ENCODE data around the gene COBL. TPM values are rescaled to one million over a fixed set of nuclear protein-coding genes. Genes with fewer than 3 reads are reported as not detected.

Gene COBL
- total and polyA plus RNA-seq, 10 of the 15 experiments (the other 5 are each of a cell fraction or from before 2014, with no cell fraction given) = 0.21 TPM; not detected in 9

- TF ChIP-seq ZBTB33 (IDR thresholded peaks at IDR 0.05) (no peak), BHLHE40 (IDR thresholded peaks at IDR 0.05; ENCODE audit: borderline replicate concordance in 1 of 2, low read depth in 2 of 2, low read length in 1 of 2) (no peak), SREBF2 (IDR thresholded peaks at IDR 0.05; ENCODE audit: low read length) (no peak), SIX5 (IDR thresholded peaks at IDR 0.05; ENCODE audit: low read depth, low read length, severe bottlenecking) (no peak), EP300 (IDR thresholded peaks at IDR 0.05; ENCODE audit: borderline replicate concordance in 1 of 2, control insufficient read depth in 1 of 2, low read depth in 2 of 2, low read length in 2 of 2) (no peak), MTA2 (IDR thresholded peaks at IDR 0.05; ENCODE audit: low read depth) (no peak), BACH1 (IDR thresholded peaks at IDR 0.05; ENCODE audit: borderline replicate concordance) (no peak)
Observed at GRCh38 chr7:51000956-51001355, 315.7 kb downstream of the COBL start (continued).

GRCh38 chr7:50994753-50995319, 321.8 kb downstream of the COBL start:
- DNase-seq (ENCODE audit: low read depth, low spot score) = no peak
- ChIA-PET POLR2A (no interaction called here), SMC1A (ENCODE audit: uncharacterized antibody, unreplicated experiment) (interaction anchor here (1.0 kb wide), 1 partner anchor 127 kb away, joined by 4 read pairs; no protein-coding TSS in a partner anchor), RAD21 (ENCODE audit: unreplicated experiment) (no interaction called here), CTCF (no interaction called here)
- no peaks in the 10 kb centered on the region for H3K9me3 ChIP-seq (replicated peaks; ENCODE audit: control insufficient read depth, insufficient read depth, low read length)
- H3K36me3 ChIP-seq (ENCODE audit: control insufficient read depth in 2 of 2, insufficient read depth in 2 of 2, low read length in 1 of 2) = no peaks in the 10 kb centered on the region
- in situ Hi-C loops (cut with MboI) (no loop called here), intact Hi-C loops (cut with micrococcal nuclease; ENCODE audit: unreplicated experiment) (no loop called here)
- H2AFZ ChIP-seq (ENCODE audit: control insufficient read depth, low read depth, low read length) = no peak overlapping the region
- H3K4me1 ChIP-seq (ENCODE audit: control insufficient read depth, insufficient read depth, low read length) = no peaks in the 10 kb centered on the region
- H3K27ac ChIP-seq (ENCODE audit: control insufficient read depth, insufficient read depth) = no peak overlapping the region
- BruUV-seq (replicated peaks) = no TSS peak
- FAIRE-seq = no peak
- H3K4me2 ChIP-seq (ENCODE audit: control insufficient read depth, insufficient read depth) = no peak overlapping the region
- H3K27me3 ChIP-seq (replicated peaks in 1 of 2; ENCODE audit: control insufficient read depth in 2 of 2, insufficient read depth in 2 of 2, low read length in 1 of 2) = no peaks in the 10 kb centered on the region
- H3K79me2 ChIP-seq (ENCODE audit: control insufficient read depth, insufficient read depth, low read length) = no peaks in the 10 kb centered on the region
- peak; percentile 68; the same call in 1 of the 2 replicates for TF ChIP-seq SPI1 (IDR thresholded peaks at IDR 0.05; ENCODE audit: borderline replicate concordance, insufficient read depth, low read depth, low read length)
- no peak for TF ChIP-seq SKIL (IDR thresholded peaks at IDR 0.05; ENCODE audit: low read depth, poor library complexity, severe bottlenecking)
- no peak for TF ChIP-seq RUNX3 (IDR thresholded peaks at IDR 0.05; ENCODE audit: low read length)
- TF ChIP-seq NKRF (conservative IDR thresholded peaks at IDR 0.05) = no peak
- no peak for TF ChIP-seq RELA (IDR thresholded peaks at IDR 0.05; ENCODE audit: borderline replicate concordance, partially characterized antibody)
- TF ChIP-seq EZH2 (IDR thresholded peaks at IDR 0.05; ENCODE audit: borderline replicate concordance, control insufficient read depth, low read depth, low read length) = no peak
- TF ChIP-seq ZSCAN29 (IDR thresholded peaks at IDR 0.05) = no peak
- H3K9ac ChIP-seq (ENCODE audit: control insufficient read depth, insufficient read depth, low read length) = no peak overlapping the region
- no peak overlapping the region for H3K4me3 ChIP-seq
- 33% methylated on average over 5 of the region's 5 CpGs for WGBS (ENCODE audit: insufficient coverage, insufficient replicate concordance, low lambda C conversion rate, missing lambda C conversion rate)
- peak; percentile 19; the same call in 1 of the 3 replicates for ATAC-seq
- no peaks in the 10 kb centered on the region for H4K20me1 ChIP-seq (ENCODE audit: control insufficient read depth, insufficient read depth)

Data from GM12878 (cell line).